DND-41 (cell line): ENCODE measurements around the gene AFF1.

ENCODE experiments used
- EZH2 ChIP-seq: IDR thresholded peaks from 3 replicates; pipeline ENCODE4 v1.6.1; 2012; ENCODE audit warnings: borderline replicate concordance, low read depth, mild to moderate bottlenecking, moderate library complexity, low read length, inconsistent platforms; ENCODE audit not compliant: severe bottlenecking
- TF ChIP-seq, protein P1 (sequence below): IDR thresholded peaks from 2 replicates; pipeline ENCODE4 v1.5.1; 2012; ENCODE audit warnings: borderline replicate concordance, low read length, moderate library complexity, mild to moderate bottlenecking; ENCODE audit not compliant: poor library complexity, severe bottlenecking; ENCODE audit errors: extremely low read depth

- TF ChIP-seq, protein P1, sequence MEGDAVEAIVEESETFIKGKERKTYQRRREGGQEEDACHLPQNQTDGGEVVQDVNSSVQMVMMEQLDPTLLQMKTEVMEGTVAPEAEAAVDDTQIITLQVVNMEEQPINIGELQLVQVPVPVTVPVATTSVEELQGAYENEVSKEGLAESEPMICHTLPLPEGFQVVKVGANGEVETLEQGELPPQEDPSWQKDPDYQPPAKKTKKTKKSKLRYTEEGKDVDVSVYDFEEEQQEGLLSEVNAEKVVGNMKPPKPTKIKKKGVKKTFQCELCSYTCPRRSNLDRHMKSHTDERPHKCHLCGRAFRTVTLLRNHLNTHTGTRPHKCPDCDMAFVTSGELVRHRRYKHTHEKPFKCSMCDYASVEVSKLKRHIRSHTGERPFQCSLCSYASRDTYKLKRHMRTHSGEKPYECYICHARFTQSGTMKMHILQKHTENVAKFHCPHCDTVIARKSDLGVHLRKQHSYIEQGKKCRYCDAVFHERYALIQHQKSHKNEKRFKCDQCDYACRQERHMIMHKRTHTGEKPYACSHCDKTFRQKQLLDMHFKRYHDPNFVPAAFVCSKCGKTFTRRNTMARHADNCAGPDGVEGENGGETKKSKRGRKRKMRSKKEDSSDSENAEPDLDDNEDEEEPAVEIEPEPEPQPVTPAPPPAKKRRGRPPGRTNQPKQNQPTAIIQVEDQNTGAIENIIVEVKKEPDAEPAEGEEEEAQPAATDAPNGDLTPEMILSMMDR: no peak
- TF ChIP-seq EZH2: no peak
These were observed 116.4 kb downstream of the AFF1 start for GRCh38 chr4:87051121-87051713.
